Ecto neural progenitor cell (in vitro differentiated cells): ENCODE data around the gene SCAMP4.

Source experiments
- DNase-seq: peaks from one replicate; pipeline ENCODE4 v3.0.0-alpha.2; 2018; ENCODE audit warnings: low spot score

Gene SCAMP4

GRCh38 chr19:1912760-1913505, 7.7 kb downstream of the SCAMP4 start:
- no peak for DNase-seq

DNA sequence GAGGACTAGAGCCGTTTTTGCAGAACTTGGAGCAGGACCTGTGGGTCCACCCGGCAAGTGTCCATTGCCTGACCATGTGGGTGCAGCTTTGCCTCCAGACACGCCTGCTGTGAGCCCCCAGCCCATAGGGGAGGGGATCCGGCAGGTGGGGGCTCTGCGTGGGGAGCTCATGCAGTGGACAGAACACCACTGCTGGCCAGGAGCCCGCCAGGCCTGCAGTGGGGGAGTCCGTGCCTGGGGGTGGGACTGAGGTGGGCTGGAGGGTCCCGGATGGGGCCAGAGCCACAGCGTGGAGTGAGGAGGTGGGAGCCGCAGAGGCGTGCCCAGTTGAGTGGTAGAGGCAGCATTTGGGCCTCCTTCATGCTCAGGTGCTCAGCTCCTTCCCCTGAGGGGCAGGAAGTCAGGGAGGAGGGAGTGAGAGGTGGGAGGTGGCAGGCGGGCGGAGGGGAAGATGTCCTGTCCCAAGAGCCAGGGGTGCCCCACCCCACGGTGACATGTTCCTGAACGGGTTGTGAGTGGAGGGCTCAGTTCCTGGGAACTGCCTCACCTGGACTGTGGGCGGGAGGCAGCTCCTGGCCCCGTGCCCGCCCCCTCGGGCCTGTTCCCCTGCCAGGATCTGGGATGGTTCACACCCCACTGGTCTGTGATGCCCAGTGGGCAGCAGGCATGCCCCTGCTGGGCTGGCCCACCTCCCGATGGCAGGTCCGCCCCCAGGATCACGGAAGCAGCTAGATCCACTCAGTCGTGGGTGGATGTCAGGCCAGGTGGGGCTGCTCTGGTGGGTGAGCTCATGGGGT, 8.8 kb downstream of the SCAMP4 start:
- DNase-seq, result no peak

GRCh38 chr19:1914826-1915341, 9.7 kb downstream of the SCAMP4 start:
- no peak for DNase-seq

GRCh38 chr19:1917146-1917545, 11.9 kb downstream of the SCAMP4 start:
- no peak for DNase-seq

DNA sequence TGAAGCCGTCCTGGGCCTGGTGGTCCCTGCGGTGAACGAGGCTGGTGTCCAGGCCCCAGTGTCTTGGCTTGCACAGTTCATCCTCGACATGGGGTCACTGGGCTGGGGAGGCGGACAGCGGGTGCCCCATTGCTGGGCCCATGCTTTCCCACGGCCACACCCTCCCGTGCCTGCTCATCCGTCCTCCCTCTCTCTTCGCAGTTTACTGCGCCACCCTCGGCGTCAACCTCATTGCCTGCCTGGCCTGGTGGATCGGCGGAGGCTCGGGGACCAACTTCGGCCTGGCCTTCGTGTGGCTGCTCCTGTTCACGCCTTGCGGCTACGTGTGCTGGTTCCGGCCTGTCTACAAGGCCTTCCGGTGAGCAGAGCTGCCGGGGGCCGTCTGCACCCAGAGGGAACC, 12.7 kb downstream of the SCAMP4 start:
- DNase-seq, result no peak

- no peak for DNase-seq
These were observed 13.8 kb downstream of the SCAMP4 start for GRCh38 chr19:1918975-1919374.

GRCh38 chr19:1920644-1921043, 15.4 kb downstream of the SCAMP4 start:
- DNase-seq, result no peak

DNA sequence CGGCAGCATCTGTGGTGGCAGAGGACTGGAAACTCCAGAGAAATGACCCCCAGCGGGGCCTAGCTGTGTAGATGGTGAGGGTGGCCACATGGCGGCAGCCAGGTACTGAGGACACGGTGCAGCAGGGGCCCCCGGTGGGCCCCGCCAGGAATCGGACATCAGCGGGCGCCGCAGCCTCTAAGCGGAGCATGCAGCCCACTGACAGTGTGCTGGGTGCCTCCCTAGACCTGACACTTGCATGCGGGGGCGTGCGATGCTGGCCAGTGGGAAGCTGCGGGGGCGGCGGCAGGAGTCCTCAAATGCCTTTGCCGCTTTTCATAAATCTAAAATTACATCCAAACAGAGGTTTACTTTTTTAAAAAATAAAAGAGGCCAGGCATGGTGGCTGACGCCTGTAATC, 16.1 kb downstream of the SCAMP4 start:
- DNase-seq, result no peak

- DNase-seq, result no peak
These were observed 16.6 kb downstream of the SCAMP4 start for GRCh38 chr19:1921825-1922224.

- no peak for DNase-seq
These were observed 17.6 kb downstream of the SCAMP4 start for GRCh38 chr19:1922803-1923202.

GRCh38 chr19:1923319-1923718, 18.1 kb downstream of the SCAMP4 start:
- no peak for DNase-seq

DNA sequence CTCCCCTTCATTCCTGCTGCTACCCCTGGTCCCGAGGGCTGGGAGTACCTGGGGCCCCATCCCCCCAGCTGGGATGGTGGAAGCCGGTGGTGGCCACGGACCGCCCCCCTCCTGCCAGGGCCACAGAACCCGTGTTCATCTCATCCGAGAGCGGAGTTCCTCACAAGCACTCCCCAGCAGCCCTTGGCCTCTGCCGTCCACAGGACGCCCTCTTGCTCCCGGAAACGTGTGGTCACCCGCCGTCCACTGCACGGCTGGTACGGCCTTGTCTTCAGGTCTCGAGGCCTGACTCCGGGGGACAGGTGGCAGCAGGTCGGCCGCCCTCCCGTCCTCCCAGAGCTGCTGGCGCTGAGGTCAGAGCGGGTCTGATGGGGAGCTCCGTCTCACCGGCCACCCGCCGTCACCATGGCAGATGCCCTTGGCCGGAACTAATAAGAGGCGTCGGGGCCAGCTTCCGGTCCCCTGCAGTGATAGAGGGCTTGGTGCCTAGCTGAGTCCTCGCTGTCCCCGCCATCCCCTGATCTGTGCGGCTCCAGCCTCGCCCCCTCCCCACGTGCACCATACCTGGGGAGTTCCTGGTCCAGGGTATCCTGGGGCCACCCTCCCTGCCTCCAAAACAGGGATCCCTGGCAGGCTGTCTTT, 19.2 kb downstream of the SCAMP4 start:
- DNase-seq, result no peak

DNA sequence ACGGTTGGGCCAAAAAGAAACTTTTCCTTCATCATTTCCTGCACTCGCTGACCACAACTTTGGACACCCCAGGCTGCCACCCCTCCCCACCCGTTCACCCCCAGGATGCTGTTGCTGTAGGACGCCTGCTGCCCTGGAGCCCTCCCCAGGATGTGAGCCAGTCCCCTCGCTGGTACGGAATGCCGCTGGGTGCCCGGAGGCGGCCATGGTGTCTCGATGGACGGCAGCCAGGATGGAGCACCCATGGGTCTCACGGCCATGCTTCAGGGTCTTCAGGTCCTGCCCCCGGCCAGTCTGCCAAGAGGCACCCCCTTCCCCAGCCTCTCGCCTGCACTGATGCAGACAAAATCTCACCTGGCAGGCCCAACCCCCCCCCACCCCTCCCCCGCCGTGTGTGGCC, 20.3 kb downstream of the SCAMP4 start:
- no peak for DNase-seq

DNA sequence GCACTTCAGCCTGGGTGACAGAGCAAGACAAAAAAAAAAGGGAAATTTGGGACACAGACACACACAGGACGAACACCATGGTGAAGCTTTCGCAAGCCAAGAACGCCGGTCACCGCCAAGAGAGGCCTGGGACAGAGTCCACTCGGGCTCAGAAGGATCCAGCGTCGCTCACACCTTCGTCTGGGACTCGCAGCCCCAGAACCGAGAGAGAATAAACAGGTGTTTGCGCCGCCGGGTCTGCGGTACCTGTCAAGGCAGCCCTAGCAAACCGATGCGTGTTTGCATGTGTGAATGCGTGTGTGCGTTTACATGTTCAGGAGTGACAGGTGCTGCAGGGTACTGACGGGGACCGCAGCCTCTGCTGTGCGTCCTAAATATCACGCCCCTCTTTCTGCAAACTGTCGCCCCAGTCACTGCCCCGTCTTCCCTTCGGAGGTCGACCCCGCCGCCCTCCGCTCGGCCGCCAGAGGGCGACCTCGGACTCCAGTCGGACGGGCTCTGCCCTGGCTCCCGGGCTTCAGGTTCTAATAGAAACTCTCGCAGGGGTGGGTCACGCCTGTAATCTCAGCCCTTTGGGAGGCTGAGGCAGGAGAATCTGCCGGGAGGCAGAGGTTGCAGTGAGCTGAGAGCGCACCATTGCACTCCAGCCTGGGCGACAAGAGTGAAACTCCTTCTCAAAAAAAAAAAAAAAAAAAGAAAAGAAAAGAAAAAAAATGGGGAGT, 24.0 kb downstream of the SCAMP4 start:
- peak; percentile 89 for DNase-seq

DNA sequence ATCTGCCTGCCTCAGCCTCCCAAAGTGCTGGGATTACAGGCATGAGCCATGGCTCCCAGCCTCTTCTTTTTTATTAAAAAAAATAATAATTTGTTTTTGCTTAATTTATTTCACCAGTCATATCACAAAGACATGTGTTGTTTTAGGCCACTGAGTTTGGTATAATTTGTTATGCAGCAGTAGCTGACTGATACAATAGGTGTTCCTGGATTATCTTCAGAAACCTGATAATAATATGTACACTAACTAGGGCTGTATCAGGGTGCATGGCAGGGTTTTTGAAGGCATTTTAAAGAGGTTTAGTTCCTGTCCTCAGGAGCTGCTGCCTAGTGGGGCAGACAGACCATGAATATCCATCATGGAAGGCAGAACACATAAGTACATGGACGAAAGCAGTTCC, 26.2 kb downstream of the SCAMP4 start:
- DNase-seq, result no peak

DNA sequence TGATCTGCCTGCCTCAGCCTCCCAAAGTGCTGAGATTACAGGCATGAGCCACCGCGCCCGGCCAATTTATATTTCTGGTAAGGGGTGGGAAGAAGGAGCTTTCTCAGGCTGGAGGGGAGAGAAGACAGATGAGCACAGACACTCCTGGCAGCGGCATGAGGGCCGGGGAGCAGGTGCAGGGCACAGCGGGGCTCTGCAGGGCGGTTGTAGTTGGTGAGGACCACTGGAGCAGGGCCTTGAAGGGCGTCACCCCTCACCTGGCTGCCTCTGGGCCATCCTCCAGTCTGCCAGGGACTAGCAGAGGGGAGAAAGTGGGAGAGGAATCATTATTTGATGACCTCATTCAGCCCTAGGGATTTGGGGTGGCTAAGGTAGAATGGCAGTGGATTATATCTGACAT, 27.2 kb downstream of the SCAMP4 start:
- DNase-seq, result no peak

DNA sequence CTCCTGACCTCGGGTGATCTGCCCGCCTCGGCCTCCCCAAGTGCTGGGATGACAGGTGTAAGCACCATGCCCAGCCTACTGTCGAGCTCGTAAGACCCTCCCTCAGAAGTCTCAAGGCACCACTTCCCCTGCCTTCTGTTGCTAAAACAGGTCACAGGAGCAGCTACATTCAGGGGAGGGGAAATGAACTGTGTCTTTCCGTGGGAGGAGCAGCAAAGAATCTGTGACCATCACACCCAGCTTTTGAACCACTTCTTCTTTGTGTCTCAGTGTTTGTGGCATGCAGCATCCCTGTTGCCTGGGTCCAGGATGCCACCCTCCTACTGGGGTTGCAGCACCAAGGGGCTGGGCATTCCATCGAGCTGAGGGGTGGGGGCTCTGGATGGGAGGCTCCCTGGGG, 28.0 kb downstream of the SCAMP4 start:
- DNase-seq, result no peak

GRCh38 chr19:1933942-1934341, 28.7 kb downstream of the SCAMP4 start:
- no peak for DNase-seq

DNA sequence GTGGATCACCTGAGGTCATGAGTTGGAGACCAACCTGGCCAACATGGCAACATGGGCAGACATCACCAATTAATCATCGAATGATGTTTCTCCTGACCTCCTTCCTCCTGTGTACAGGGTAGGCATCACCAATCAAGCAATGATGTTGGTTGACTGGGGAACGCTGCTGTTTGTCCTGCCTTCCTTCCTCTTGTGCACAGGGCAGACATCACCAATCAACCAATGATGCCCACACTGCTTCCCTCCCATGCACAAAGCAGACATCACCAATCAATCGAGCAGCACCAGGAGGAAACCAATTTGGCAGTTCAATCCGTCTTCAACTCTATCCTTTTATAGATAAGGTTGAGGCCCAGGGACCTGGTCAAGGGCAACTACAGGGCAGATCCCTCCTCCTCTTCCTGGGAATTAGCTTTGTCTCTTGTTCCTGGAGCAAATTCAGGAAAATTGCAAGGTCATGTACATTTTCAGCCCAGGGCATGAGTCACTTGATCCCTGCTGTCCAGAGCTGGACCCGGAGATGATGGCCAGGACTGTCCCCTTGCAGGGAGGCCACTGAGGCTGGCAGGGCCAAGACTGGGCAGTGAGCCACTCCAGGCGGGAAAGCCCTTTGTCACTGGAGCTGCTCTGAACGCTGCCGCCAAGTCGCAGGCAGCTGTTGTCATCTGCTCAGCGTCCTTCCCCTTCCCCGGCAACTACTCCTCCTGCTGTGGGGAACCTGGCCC, 30.4 kb downstream of the SCAMP4 start:
- DNase-seq, result no peak

GRCh38 chr19:1936430-1936829, 31.2 kb downstream of the SCAMP4 start:
- DNase-seq, result no peak

- DNase-seq, result no peak
These were observed 31.9 kb downstream of the SCAMP4 start for GRCh38 chr19:1936916-1937610.
